Activated naive CD4-positive, alpha-beta T cell treated with Interleukin-2 at 50 U/mL for 16 hours (primary cell): Measurements from ENCODE around the gene TBCB.
"Not testable (repeated sequence)": the region's sequence is repeated elsewhere in the genome, so short reads cannot be mapped to it uniquely, and the experiment has no call there.

Source experiments
- DNase-seq: peaks from one replicate; pipeline ENCODE4 v3.0.0-alpha.2; 2020

The TBCB gene

DNA sequence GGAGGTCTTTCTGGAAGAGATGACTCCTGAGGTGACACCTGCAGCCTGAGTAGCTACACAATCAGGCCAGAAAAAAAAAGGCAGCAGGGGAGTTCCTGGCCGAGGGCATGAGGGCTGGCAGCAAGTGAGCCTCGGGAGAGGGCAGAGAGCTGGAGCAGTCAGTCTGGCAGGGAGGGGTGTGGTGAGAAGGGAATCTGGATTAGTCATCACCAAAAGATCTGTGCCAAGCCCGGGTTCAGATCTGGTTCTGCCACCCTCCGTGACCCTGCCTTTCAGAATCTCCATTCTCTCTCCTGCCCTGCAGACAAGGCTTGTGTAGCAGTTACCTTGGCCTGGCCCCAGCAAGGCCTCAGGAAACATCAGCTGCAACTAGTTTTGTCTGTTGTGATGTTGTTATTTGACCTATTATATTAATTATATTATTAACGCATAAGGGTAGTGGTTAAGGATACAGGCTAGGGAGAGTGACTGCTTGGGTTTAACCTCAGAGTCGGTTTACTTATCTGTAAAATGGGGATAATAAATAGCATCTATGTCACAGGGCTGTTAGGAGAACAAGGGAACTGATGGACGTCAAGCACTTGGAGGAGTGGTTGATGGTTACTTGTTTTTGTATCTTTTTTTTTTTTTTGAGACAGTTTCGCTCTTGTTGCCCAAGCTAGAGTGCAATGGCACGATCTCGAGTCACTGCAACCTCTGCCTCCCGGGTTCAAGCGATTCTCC is 21.9 kb downstream of the TBCB start:
- DNase-seq = no peak

- no peak for DNase-seq
Measured at GRCh38 chr19:36139120-36139472, 23.8 kb downstream of the TBCB start.

DNA sequence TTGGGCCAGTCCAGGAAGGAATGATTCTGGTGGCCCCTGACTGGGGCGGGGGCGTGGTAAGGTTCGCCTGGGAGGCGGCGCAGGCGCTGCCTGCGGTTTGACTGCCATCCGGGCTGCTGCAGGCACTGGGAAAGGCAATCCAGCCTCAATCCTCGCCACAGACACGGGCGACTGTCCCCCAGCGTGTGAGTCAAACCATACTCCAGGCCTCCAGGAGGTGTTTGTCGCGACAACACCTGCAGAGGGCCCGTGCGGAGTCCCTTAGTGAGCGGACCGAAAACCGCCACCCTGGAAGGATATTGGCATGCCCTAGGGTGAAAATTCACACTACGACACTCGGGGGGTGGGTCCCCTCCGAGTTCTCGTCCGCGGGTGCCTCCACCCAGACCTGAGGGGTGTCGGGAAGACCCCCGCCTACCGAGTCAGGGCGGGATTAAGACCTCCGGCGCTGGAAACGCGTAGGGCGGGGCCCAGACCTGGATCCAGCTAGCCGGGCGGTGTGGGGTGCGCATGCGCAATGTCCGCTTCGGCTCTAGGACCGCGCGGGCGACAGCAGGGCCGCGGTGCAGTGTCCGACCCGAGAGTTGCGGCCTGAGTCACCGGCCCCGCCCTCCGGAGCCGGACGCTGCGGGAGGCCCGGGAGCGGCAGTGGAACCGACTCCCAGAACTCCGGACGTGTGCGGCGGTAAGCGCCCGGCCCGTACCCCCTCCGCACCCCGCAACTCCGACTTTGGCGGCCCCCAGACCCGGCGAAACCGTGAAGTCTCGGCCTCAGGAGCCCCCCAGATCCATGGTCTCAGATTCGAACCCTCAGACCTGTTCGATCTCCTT is 24.4 kb downstream of the TBCB start, which contains the start of gene CAPNS1:
Gene CAPNS1, plus strand, starts transcription at position 594 of the 831 bp plus-strand sequence. CDS start 946 bp downstream, outside the sequence.
- DNase-seq = peak; percentile 91

GRCh38 chr19:36140304-36141038 is 25.2 kb downstream of the TBCB start:
- peak; percentile 45 for DNase-seq

- DNase-seq = peak; percentile 90
Measured at GRCh38 chr19:36141039-36141927, 26.0 kb downstream of the TBCB start.

- no peak for DNase-seq
Measured at GRCh38 chr19:36142046-36142445, 26.8 kb downstream of the TBCB start.

GRCh38 chr19:36142496-36142895 is 27.2 kb downstream of the TBCB start:
- no peak for DNase-seq

- DNase-seq = no peak
Measured at GRCh38 chr19:36144624-36145023, 29.4 kb downstream of the TBCB start.

GRCh38 chr19:36149673-36150406 is 34.6 kb downstream of the TBCB start:
- no peak for DNase-seq

- DNase-seq = no peak
Measured at GRCh38 chr19:36150586-36150985, 35.3 kb downstream of the TBCB start.

GRCh38 chr19:36151144-36152018 is 36.1 kb downstream of the TBCB start:
- DNase-seq = no peak

DNA sequence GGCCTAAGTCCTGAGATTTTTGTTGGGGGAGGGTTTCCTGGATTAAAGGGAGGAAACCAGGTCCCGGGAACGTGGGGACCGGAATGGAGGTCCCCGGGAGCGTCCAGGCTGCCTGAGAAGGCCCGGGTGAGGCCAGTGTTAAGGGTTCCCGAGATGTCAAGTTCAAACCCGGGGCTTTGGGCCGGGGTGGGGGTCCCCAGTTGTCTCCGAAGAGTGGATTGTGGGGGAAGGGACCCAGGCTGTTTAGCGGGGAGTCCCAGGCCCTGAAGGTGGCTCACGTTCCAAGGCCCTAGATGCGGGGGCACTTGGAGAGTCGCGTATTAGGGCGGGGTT is 36.7 kb downstream of the TBCB start:
- no peak for DNase-seq

- DNase-seq = no peak
Measured at GRCh38 chr19:36152352-36153091, 37.3 kb downstream of the TBCB start, which contains the start of gene COX7A1. Gene COX7A1, minus strand, starts transcription at chr19:36152447. Its CDS starts 40 bp downstream, at chr19:36152407.

DNA sequence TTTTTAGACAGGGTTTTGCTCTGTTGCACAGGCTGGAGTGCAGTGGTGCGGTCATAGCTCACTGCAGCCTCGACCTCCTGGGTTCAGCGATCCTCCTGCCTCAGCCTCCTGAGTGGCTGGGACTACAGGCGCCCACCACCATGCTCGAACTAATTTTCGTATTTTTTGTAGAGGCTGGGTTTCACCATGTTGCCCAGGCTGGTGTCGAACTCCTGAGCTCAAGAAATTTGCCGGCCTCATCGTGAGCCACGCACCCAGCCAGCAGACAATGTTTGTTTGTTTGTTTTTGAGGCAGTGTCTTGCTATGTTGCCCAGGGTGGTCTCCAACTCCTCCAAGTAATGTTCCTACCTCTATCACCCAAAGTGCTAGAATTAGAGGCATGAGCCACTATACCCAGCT is 37.9 kb downstream of the TBCB start:
- DNase-seq = no peak

GRCh38 chr19:36160821-36161596 is 45.7 kb downstream of the TBCB start:
- DNase-seq = no peak

- no peak for DNase-seq
Measured at GRCh38 chr19:36163813-36164212, 48.5 kb downstream of the TBCB start.

GRCh38 chr19:36169084-36169760 is 54.0 kb downstream of the TBCB start:
- DNase-seq = no peak

DNA sequence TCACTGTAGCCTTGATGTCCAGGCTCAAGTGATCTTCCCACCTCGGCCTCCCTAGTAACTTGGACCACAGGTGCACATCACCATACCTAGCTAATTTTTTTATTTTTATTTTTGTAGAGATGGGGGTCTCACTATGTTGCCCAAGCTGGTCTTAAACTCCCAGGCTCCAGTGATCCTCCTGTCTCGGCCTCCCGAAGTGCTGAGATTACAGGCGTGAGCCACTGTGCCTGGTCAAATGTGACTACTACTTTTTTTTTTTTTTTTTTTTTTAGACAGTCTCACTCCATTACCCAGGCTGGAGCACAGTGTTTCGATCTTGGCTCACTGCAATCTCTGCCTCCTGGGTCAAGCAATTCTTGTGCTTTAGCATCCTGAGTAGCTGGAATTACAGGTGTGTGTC is 57.6 kb downstream of the TBCB start:
- DNase-seq = no peak

DNA sequence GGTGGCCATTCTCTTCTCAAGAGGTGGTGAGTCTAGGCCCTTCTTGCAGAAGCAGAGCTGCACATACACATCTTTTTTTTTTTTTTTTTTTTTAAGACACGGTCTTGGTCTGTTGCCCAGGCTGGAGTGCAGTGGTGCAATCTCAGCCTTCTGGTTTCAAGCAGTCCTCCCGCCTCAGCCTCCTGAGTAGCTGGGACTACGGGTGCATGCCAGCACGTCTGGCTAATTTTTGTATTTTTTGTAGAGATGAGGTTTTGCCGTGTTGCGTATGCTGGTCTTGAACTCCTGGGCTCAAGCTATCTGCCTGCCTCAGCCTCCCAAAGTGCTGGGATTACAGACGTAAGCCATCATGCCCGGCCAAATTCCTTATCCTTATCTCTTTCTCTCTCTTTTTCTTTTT is 58.6 kb downstream of the TBCB start:
- DNase-seq = not testable (repeated sequence)
